Gastrocnemius medialis (tissue), 4 donors: ENCODE measurements around the gene RPP21. TPM values are rescaled to one million over a fixed set of nuclear protein-coding genes. Genes with fewer than 3 reads are reported as not detected.

Experiments used
- ATAC-seq, 2 donors: fragments of 150-250 bp; one replicate each; pipeline ENCODE4 v1.9.1; 2016
- DNase-seq, 2 donors: peaks; one replicate each; pipeline ENCODE4 v3.0.0-alpha.2; 2019
- H3K27ac ChIP-seq, 4 donors: fragments of 200-600 bp; sonication (generic); 1 replicate in 1 of 4; 2 replicates in 3 of 4; pipeline ENCODE4 v1.5.1; 2016 to 2018; ENCODE audit warnings: mild to moderate bottlenecking in 2 of 4, moderate library complexity in 1 of 4
- H3K27me3 ChIP-seq, 3 donors: fragments of 200-600 bp; sonication (generic) in 2 of 3; 1 replicate in 1 of 3; 2 replicates in 2 of 3; pipeline versions ENCODE4 v1.5.1 to v1.6.0; 2016 to 2019; ENCODE audit warnings: mild to moderate bottlenecking in 1 of 3, moderate library complexity in 1 of 3
- H3K36me3 ChIP-seq, 2 donors: fragments of 200-600 bp; sonication (generic) in 1 of 2; one replicate each; pipeline ENCODE4 v1.5.1; 2017 to 2018
- H3K4me1 ChIP-seq, 2 donors: fragments of 200-600 bp; sonication (generic) in 1 of 2; one replicate each; pipeline ENCODE4 v1.5.1; 2016 to 2017; ENCODE audit warnings: mild to moderate bottlenecking in 2 of 2
- H3K4me3 ChIP-seq, 4 donors: fragments of 200-600 bp; sonication (generic) in 3 of 4; 1 replicate in 1 of 4; 2 replicates in 3 of 4; pipeline ENCODE4 v1.5.1; 2016 to 2019; ENCODE audit warnings: mild to moderate bottlenecking in 2 of 4
- H3K9me3 ChIP-seq, 3 donors: fragments of 200-600 bp; sonication (generic) in 2 of 3; 1 replicate in 1 of 3; 2 replicates in 2 of 3; pipeline ENCODE4 v1.5.1; 2016 to 2019
- CTCF ChIP-seq, 5 experiments: fragments of 450-650 bp in 3 of 5; fragments of 200-600 bp in 2 of 5; sonication (generic) in 2 of 5; IDR thresholded peaks in 4 of 5; conservative IDR thresholded peaks in 1 of 5; 1 replicate in 4 of 5; 2 replicates in 1 of 5; pipeline ENCODE4 v1.5.1; 2016 to 2019; ENCODE audit warnings: antibody characterized with exemption in 5 of 5, mild to moderate bottlenecking in 3 of 5, moderate library complexity in 3 of 5
- POLR2A ChIP-seq, 2 donors: fragments of 450-650 bp; IDR thresholded peaks; one replicate each; pipeline ENCODE4 v1.6.1; 2017; ENCODE audit warnings: antibody characterized with exemption in 2 of 2, mild to moderate bottlenecking in 2 of 2, moderate library complexity in 2 of 2
- in situ Hi-C, 4 donors: fragments of 200-750 bp; cut with MboI; loops; one replicate each; pipeline versions ENCODE4 v1.15.0 to v1.8.0; 2017; ENCODE audit warnings: low sequenced_read_pairs in 4 of 4
- intact Hi-C: fragments of 100-400 bp; cut with DNase I; formaldehyde crosslinking; loops from one replicate; pipeline ENCODE4 v1.15.1; 2023; ENCODE audit warnings: low total_unique reads
- total RNA-seq, 4 donors: library from RNA; depleted of rRNA; stranded (reverse); fragments of >200 nt; gene quantifications; one replicate each; pipeline versions ENCODE4 v1.1.0 to v1.2.3, GENCODE V29; 2016

Gene RPP21
- total RNA-seq = 100 to 1,000 TPM in 1 of 4 donors, 10 to 100 TPM in 3; 44.5 to 103 (median 85.4) TPM

GRCh38 chr6:30344868-30345671 lies at the start of gene RPP21:
Gene RPP21 (plus strand): TSS chr6:30345156. CDS start chr6:30345172, 16 bp downstream.
- TF ChIP-seq POLR2A (IDR thresholded peaks at IDR 0.05) = peak; percentile 51 to 60
- no peak for TF ChIP-seq CTCF (IDR thresholded peaks at IDR 0.05 in 4 of 5, conservative IDR thresholded peaks at IDR 0.05 in 1 of 5)
- Histone ChIP-seq H3K9me3 (no peaks in the 10 kb centered on the region), H3K36me3 (peaks cover 0 to 35% of the 10 kb centered on the region in 2 donors), H3K4me1 (peaks cover 5 to 12% of the 10 kb centered on the region in 2 donors), H3K4me3 (peak within 1 kb of the TSS; percentile 81 to 99 (median 98)), H3K27me3 (no peaks in the 10 kb centered on the region), H3K27ac (peak within 1 kb of the TSS; percentile 91 to 95 (median 94))
- intact Hi-C loops = loop anchor here (2.0 kb wide), 2 partner anchors 18 to 242 kb away; partner anchors contain the start of gene TRIM39
- in situ Hi-C loops = loop anchor here in 2 of 4 donors (25.0 kb wide), 1 partner anchor 283 kb away; the partner anchor contains the start of genes POLR1H (in 2 of the 2) and PPP1R11 (in 2 of the 2)
- DNase-seq (peak; percentile 70 to 74), ATAC-seq (peak; percentile 95 to 97)

GRCh38 chr6:30295837-30296236 lies 49.1 kb upstream of the RPP21 start:
- Histone ChIP-seq H3K9me3 (no peaks in the 10 kb centered on the region), H3K4me3 (no peak overlapping the region), H3K27ac (no peak overlapping the region), H3K36me3 (peaks cover 0 to 22% of the 10 kb centered on the region in 2 donors), H3K27me3 (no peaks in the 10 kb centered on the region), H3K4me1 (no peaks in the 10 kb centered on the region)
- intact Hi-C loops (no loop called here), in situ Hi-C loops (no loop called here)
- TF ChIP-seq POLR2A (IDR thresholded peaks at IDR 0.05) = no peak
- TF ChIP-seq CTCF (IDR thresholded peaks at IDR 0.05 in 4 of 5, conservative IDR thresholded peaks at IDR 0.05 in 1 of 5) = no peak
- no peak for ATAC-seq
- no peak for DNase-seq

- Histone ChIP-seq H3K36me3 (no peaks in the 10 kb centered on the region), H3K4me1 (no peaks in the 10 kb centered on the region), H3K4me3 (no peak overlapping the region), H3K9me3 (no peaks in the 10 kb centered on the region), H3K27ac (no peak overlapping the region), H3K27me3 (no peaks in the 10 kb centered on the region)
- no peak for DNase-seq
- intact Hi-C loops = no loop called here
- no peak for ATAC-seq
- no peak for TF ChIP-seq POLR2A (IDR thresholded peaks at IDR 0.05)
- TF ChIP-seq CTCF (IDR thresholded peaks at IDR 0.05 in 4 of 5, conservative IDR thresholded peaks at IDR 0.05 in 1 of 5) = no peak
- in situ Hi-C loops = no loop called here
Measured at GRCh38 chr6:30304002-30304401, 41.0 kb upstream of the RPP21 start.

- H3K4me3 ChIP-seq = no peak overlapping the region
- H3K36me3 ChIP-seq = no peaks in the 10 kb centered on the region
- in situ Hi-C loops = no loop called here
- H3K27me3 ChIP-seq = no peaks in the 10 kb centered on the region
- intact Hi-C loops = no loop called here
- H3K27ac ChIP-seq = no peak overlapping the region
- H3K4me1 ChIP-seq = peaks cover 8 to 12% of the 10 kb centered on the region in 2 donors
- no peak for DNase-seq
- TF ChIP-seq POLR2A (IDR thresholded peaks at IDR 0.05) (no peak), CTCF (IDR thresholded peaks at IDR 0.05 in 4 of 5, conservative IDR thresholded peaks at IDR 0.05 in 1 of 5) (no peak)
- no peaks in the 10 kb centered on the region for H3K9me3 ChIP-seq
- ATAC-seq = no peak
Measured at GRCh38 chr6:30311101-30311500, 33.9 kb upstream of the RPP21 start.
